Muscle of leg (tissue), 11 donors: Measurements from ENCODE around the gene KIF6. TPM values are rescaled to one million over a fixed set of nuclear protein-coding genes. Genes with fewer than 3 reads are reported as not detected.

Experiments used
- DNase-seq: peaks from one replicate; pipeline ENCODE4 v3.0.0; 2013
- H3K27ac ChIP-seq: one replicate; pipeline ENCODE4 v1.5.1; 2013; ENCODE audit warnings: mild to moderate bottlenecking, low read length, control low read depth
- H3K27me3 ChIP-seq: one replicate; pipeline ENCODE4 v1.6.1; 2013; ENCODE audit warnings: low read length; ENCODE audit not compliant: control insufficient read depth, insufficient read depth
- H3K36me3 ChIP-seq: one replicate; pipeline ENCODE4 v1.6.1; 2013; ENCODE audit warnings: low read length; ENCODE audit not compliant: control insufficient read depth, insufficient read depth
- H3K4me1 ChIP-seq: one replicate; pipeline ENCODE4 v1.6.1; 2013; ENCODE audit warnings: low read length; ENCODE audit not compliant: control insufficient read depth, insufficient read depth
- H3K4me3 ChIP-seq: one replicate; pipeline ENCODE4 v1.5.1; 2013; ENCODE audit warnings: low read length, control low read depth
- H3K9me3 ChIP-seq: replicated peaks from 2 replicates; pipeline ENCODE4 v1.6.1; 2013; ENCODE audit warnings: low read depth, low read length; ENCODE audit not compliant: control insufficient read depth
- WGBS: methylation state at CpG from one replicate; pipeline ENCODE4 v1.1.5; 2013; ENCODE audit warnings: missing lambda C conversion rate; ENCODE audit not compliant: insufficient coverage; 5-methylcytosine and 5-hydroxymethylcytosine counted together
- polyA plus RNA-seq, 8 donors: library from polyadenylated mRNA; unstranded; fragments of 120-200 nt; gene quantifications; one replicate each; pipeline versions ENCODE4 v1.2.1 to v1.2.3, GENCODE V29; 2013; ENCODE audit warnings: inconsistent platforms in 1 of 8, low replicate concordance in 1 of 8; ENCODE audit not compliant: insufficient read length in 8 of 8, insufficient read depth in 1 of 8
- total RNA-seq: library from RNA; stranded (reverse); fragments of 120-200 nt; gene quantifications from one replicate; pipeline ENCODE4 v1.2.4, GENCODE V29; 2013

Gene KIF6
- total and polyA plus RNA-seq, 9 donors: 0.61 to 1.4 (median 1.1) TPM

DNA sequence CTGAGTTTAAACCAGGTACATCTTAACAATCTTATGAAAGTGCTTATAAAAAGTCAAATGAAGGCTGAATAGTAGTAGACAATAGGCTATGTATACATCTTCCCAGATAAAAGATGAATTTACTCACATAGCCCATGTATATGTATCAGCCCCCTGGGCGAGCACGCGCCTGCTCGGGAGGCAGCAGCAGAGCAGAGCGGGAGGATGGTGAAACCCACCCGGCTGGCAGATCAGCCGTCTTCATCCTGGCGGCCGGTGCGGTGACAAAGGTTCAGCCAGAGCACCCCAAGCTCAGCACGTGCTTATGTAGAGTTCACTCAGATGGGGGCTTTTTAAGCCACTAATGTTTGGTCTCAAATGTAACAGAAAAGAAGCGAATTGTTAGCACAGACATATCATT, 184.8 kb downstream of the KIF6 start:
- Histone ChIP-seq H3K9me3 (no peaks in the 10 kb centered on the region), H3K36me3 (no peaks in the 10 kb centered on the region), H3K27ac (no peak overlapping the region), H3K27me3 (no peaks in the 10 kb centered on the region), H3K4me3 (no peak overlapping the region), H3K4me1 (no peaks in the 10 kb centered on the region)
- DNase-seq: no peak
- 89% methylated on average over 11 of the region's 12 CpGs for WGBS

DNA sequence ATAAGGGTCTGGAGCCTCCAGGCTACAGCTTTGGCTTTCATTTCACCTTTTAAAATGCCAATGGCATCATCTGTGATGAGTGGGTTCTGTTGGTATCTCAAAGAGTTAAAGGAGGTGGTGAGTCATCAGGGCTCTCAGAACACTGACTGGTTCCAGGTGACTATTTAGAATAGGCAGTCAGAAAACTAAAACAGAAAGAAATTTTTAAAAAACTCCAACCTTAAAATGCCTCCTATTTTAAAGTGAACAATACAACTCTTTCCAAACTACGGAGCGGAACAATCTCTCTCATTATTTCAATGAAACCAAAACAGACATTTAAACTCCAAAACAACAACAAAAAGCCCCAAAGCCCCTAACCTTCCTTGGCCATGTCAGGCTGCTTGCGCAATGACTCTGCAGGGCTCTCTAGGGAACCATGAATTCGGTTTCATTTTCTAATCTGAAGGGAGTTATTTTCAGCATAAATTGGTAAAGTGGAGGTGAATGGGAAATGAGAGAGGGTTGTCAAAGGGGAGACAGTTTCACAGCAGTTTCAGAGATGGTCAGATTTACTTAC, 194.9 kb downstream of the KIF6 start:
- Histone ChIP-seq H3K36me3 (no peaks in the 10 kb centered on the region), H3K27me3 (no peaks in the 10 kb centered on the region), H3K9me3 (no peaks in the 10 kb centered on the region), H3K27ac (no peak overlapping the region), H3K4me1 (no peaks in the 10 kb centered on the region), H3K4me3 (no peak overlapping the region)
- 27% methylated on average over 3 of the region's 4 CpGs for WGBS
- peak; percentile 28 for DNase-seq

GRCh38 chr6:39527792-39528564, 197.2 kb downstream of the KIF6 start:
- Histone ChIP-seq H3K27ac (no peak overlapping the region), H3K4me3 (no peak overlapping the region), H3K4me1 (no peaks in the 10 kb centered on the region), H3K36me3 (no peaks in the 10 kb centered on the region), H3K9me3 (no peaks in the 10 kb centered on the region), H3K27me3 (no peaks in the 10 kb centered on the region)
- no CpG with 5 or more reads among the region's 2 CpGs for WGBS
- DNase-seq: no peak

DNA sequence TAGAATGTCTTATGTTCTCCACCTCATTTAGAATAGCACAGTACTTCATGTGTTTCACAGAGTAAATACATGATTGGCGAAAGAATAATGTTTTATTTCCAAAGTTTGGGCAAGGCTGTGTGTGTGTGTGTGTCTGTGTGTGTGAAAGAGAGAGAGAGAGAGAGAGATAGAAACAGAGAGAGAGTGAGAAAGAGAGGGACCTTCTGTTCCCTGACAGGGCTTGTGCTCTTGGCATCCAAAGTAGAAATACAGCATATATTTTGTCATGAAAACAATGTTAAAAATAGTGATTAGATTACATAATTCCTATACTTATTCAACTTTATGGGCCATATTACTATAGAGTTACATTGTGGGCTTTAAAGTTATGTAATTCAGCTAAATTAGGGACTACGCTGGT, 201.2 kb downstream of the KIF6 start:
- Histone ChIP-seq H3K4me3 (no peak overlapping the region), H3K36me3 (no peaks in the 10 kb centered on the region), H3K27me3 (no peaks in the 10 kb centered on the region), H3K9me3 (no peaks in the 10 kb centered on the region), H3K27ac (no peak overlapping the region), H3K4me1 (no peaks in the 10 kb centered on the region)
- peak; percentile 44 for DNase-seq
- WGBS: 89% methylated on average over 2 of the region's 2 CpGs

GRCh38 chr6:39521958-39522357, 203.2 kb downstream of the KIF6 start:
- WGBS: no CpG with 5 or more reads among the region's 2 CpGs
- Histone ChIP-seq H3K36me3 (no peaks in the 10 kb centered on the region), H3K4me3 (no peak overlapping the region), H3K27ac (no peak overlapping the region), H3K4me1 (no peaks in the 10 kb centered on the region), H3K9me3 (no peaks in the 10 kb centered on the region), H3K27me3 (no peaks in the 10 kb centered on the region)
- no peak for DNase-seq

DNA sequence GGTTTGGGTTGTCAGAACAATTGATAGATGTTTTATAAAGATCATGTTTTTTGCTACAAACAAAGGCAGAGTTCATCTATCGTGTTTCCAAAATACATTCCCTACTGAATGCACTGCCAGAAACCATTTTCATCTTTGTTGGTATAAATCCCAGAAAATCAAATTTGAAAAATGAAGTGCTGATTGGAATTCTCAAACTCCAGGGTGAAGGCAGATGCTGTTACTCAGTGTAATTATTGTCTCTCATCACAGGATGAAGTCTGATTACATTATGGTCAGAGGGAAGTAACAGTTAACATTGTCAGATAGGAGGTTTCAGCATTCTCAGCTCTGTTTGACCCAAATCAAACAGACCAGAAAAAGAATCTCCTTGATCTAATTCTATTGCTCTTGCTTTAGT, 204.3 kb downstream of the KIF6 start:
- H3K4me3 ChIP-seq: no peak overlapping the region
- no peaks in the 10 kb centered on the region for H3K36me3 ChIP-seq
- WGBS: no CpG with 5 or more reads among the region's 1 CpG
- no peak overlapping the region for H3K27ac ChIP-seq
- no peaks in the 10 kb centered on the region for H3K4me1 ChIP-seq
- no peaks in the 10 kb centered on the region for H3K27me3 ChIP-seq
- H3K9me3 ChIP-seq: no peaks in the 10 kb centered on the region
- DNase-seq: peak; percentile 56

DNA sequence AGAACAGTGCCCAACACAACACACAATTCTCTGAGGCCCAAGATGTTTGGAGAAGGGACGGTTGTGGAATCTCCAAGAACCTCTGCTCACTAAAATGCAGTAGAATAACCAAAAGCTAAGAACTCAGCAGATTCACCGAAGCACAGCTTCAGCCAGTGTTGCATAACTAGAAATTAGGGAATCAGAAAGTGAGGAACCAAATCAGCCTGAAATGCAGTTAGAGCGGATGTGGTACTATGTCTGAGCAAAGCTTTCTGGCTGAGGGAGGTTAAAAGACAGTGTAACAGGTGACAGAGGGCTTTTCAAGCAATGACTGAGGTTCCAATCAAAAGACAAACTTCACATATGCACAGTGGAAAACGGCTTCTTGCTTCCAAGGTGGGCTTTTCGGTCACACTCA, 204.8 kb downstream of the KIF6 start:
- 88% methylated on average over 2 of the region's 5 CpGs for whole genome bisulfite sequencing
- no peaks in the 10 kb centered on the region for H3K27me3 ChIP-seq
- peak; percentile 19 for DNase-seq

GRCh38 chr6:39518221-39518620, 207.0 kb downstream of the KIF6 start:
- no peaks in the 10 kb centered on the region for H3K4me1 ChIP-seq
- H3K27me3 ChIP-seq: no peaks in the 10 kb centered on the region
- WGBS: no CpG with 5 or more reads among the region's 2 CpGs
- H3K36me3 ChIP-seq: no peaks in the 10 kb centered on the region
- no peak overlapping the region for H3K4me3 ChIP-seq
- no peak for DNase-seq
- no peak overlapping the region for H3K27ac ChIP-seq
- no peaks in the 10 kb centered on the region for H3K9me3 ChIP-seq

More for the DNA sequence above, 204.8 kb downstream of the KIF6 start:
- H3K4me1 ChIP-seq: no peaks in the 10 kb centered on the region
- no peaks in the 10 kb centered on the region for H3K36me3 ChIP-seq
- no peak overlapping the region for H3K4me3 ChIP-seq
- H3K27ac ChIP-seq: no peak overlapping the region
- no peaks in the 10 kb centered on the region for H3K9me3 ChIP-seq

- Histone ChIP-seq H3K36me3 (no peaks in the 10 kb centered on the region), H3K27me3 (no peaks in the 10 kb centered on the region), H3K4me1 (no peaks in the 10 kb centered on the region), H3K27ac (no peak overlapping the region), H3K9me3 (no peaks in the 10 kb centered on the region), H3K4me3 (no peak overlapping the region)
- 40% methylated on average over 1 of the region's 1 CpG for WGBS
- no peak for DNase-seq
These were observed 207.5 kb downstream of the KIF6 start for GRCh38 chr6:39517756-39518155.

DNA sequence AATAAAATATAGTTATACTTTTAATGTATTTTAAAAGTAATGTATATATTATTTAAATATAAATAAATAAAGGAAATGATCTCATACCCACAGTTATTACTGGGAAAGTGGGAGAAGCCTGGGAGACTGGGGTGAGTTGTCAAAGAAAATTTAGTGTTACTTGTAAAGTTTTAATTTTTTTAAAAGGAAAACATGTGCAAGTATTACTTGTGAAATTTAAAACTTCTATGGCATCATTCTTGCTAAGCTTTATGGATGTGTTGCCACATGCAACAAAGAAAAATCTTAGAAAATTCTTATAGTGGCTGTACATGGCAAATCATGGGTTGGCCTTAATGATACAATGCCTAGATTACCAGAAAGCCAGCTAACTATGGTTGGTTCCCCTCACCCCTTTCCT, 208.7 kb downstream of the KIF6 start:
- H3K27ac ChIP-seq: no peak overlapping the region
- no peaks in the 10 kb centered on the region for H3K9me3 ChIP-seq
- no peaks in the 10 kb centered on the region for H3K36me3 ChIP-seq
- no peaks in the 10 kb centered on the region for H3K4me1 ChIP-seq
- no peak for DNase-seq
- no peaks in the 10 kb centered on the region for H3K27me3 ChIP-seq
- H3K4me3 ChIP-seq: no peak overlapping the region
